Thyroid gland (tissue), 4 donors: ENCODE measurements around the gene SLC12A5.

Experiments
- CTCF ChIP-seq, 6 experiments: fragments of 200-600 bp in 3 of 6; fragments of 450-650 bp in 3 of 6; sonication (generic) in 3 of 6; IDR thresholded peaks; one replicate each; pipeline ENCODE4 v1.5.1; 2016 to 2019; ENCODE audit warnings: antibody characterized with exemption in 6 of 6, mild to moderate bottlenecking in 2 of 6, inconsistent platforms in 1 of 6, moderate library complexity in 1 of 6
- POLR2A ChIP-seq, 2 donors: fragments of 450-650 bp; IDR thresholded peaks; one replicate each; pipeline ENCODE4 v1.6.1; 2017; ENCODE audit warnings: antibody characterized with exemption in 2 of 2, mild to moderate bottlenecking in 2 of 2, moderate library complexity in 1 of 2

- TF ChIP-seq CTCF (IDR thresholded peaks at IDR 0.05) (no peak), POLR2A (IDR thresholded peaks at IDR 0.05) (no peak)
Measured at GRCh38 chr20:46047821-46048220, 18.8 kb downstream of the SLC12A5 start.
